IMR-90 (cell line): ENCODE data around the gene ANGEL1. TPM values are rescaled to one million over a fixed set of nuclear protein-coding genes. Genes with fewer than 3 reads are reported as not detected.

Experiments used
- ATAC-seq: fragments of 200-7000 bp; cut with Tn5 transposase; 2 replicates; pipeline ENCODE4 v1.9.1; 2020; ENCODE audit warnings: low read depth, mild to moderate bottlenecking, moderate library complexity
- BruUV-seq: library from RNA; stranded (reverse); fragments of 400-500 nt; replicated peaks from 2 replicates; lab custom pipeline; 2021; lab: Mats Ljungman, UMichigan
- CTCF ChIA-PET: fragments of 300-600 bp; formaldehyde crosslinking; extraction: SDS; loops from one replicate; lab custom pipeline; 2021; ENCODE audit warnings: antibody characterized with exemption; lab: Yijun Ruan, JAX
- POLR2A ChIA-PET: fragments of 300-600 bp; sonication (Branson Sonifier 250); formaldehyde crosslinking; loops from one replicate; lab custom pipeline; 2022; ENCODE audit warnings: antibody characterized with exemption; ENCODE audit not compliant: unreplicated experiment; lab: Charles Lee
- DNase-seq: peaks from one replicate; pipeline ENCODE4 v3.0.0; 2013
- H2AFZ ChIP-seq: replicated peaks from 2 replicates; pipeline ENCODE3; 2013; ENCODE audit warnings: low read length, mild to moderate bottlenecking; ENCODE audit not compliant: poor library complexity
- H2AK5ac ChIP-seq: 2 replicates; pipeline ENCODE4 v1.6.1; 2013; ENCODE audit warnings: low read depth, low read length, inconsistent platforms
- H2AK9ac ChIP-seq: replicated peaks from 2 replicates; pipeline ENCODE3; 2013; ENCODE audit warnings: mild to moderate bottlenecking, low read depth, low read length, moderate library complexity; ENCODE audit not compliant: poor library complexity
- H2BK120ac ChIP-seq: 2 replicates; pipeline ENCODE4 v1.6.1; 2013; ENCODE audit warnings: low read depth, low read length, inconsistent platforms
- H2BK15ac ChIP-seq: 3 replicates; pipeline ENCODE4 v1.6.1; 2013; ENCODE audit warnings: low read depth, low read length, inconsistent platforms
- H2BK20ac ChIP-seq: 2 replicates; pipeline ENCODE4 v1.6.1; 2013; ENCODE audit warnings: low read depth, mild to moderate bottlenecking, inconsistent platforms, low read length, moderate library complexity
- H2BK5ac ChIP-seq: 2 replicates; pipeline ENCODE4 v1.6.1; 2013; ENCODE audit warnings: mild to moderate bottlenecking, low read depth, low read length, inconsistent platforms; ENCODE audit not compliant: poor library complexity, severe bottlenecking
- H3K14ac ChIP-seq: replicated peaks from 2 replicates; pipeline ENCODE4 v1.6.1; 2013; ENCODE audit warnings: low read depth, low read length, inconsistent platforms
- H3K18ac ChIP-seq: 2 replicates; pipeline ENCODE4 v1.6.1; 2013; ENCODE audit warnings: low read depth, low read length, control low read depth
- H3K23ac ChIP-seq: 2 replicates; pipeline ENCODE4 v1.6.1; 2013; ENCODE audit warnings: low read depth, low read length, inconsistent platforms
- H3K27ac ChIP-seq: 2 replicates; pipeline ENCODE4 v1.5.1; 2013; ENCODE audit warnings: mild to moderate bottlenecking, control low read depth, low read length; ENCODE audit not compliant: insufficient read depth
- H3K27me3 ChIP-seq: 2 replicates; pipeline ENCODE4 v1.6.1; 2013; ENCODE audit warnings: low read length; ENCODE audit not compliant: control insufficient read depth, insufficient read depth
- H3K36me3 ChIP-seq: 2 replicates; pipeline ENCODE4 v1.6.1; 2013; ENCODE audit warnings: low read length, mixed read lengths; ENCODE audit not compliant: control insufficient read depth, insufficient read depth
- H3K4ac ChIP-seq: 2 replicates; pipeline ENCODE4 v1.6.1; 2013; ENCODE audit warnings: low read depth, low read length, inconsistent platforms
- H3K4me1 ChIP-seq: 2 replicates; pipeline ENCODE4 v1.6.1; 2013; ENCODE audit warnings: low read length, mixed read lengths; ENCODE audit not compliant: control insufficient read depth, insufficient read depth
- H3K4me2 ChIP-seq: 2 replicates; pipeline ENCODE4 v1.6.1; 2013; ENCODE audit warnings: low read depth, mild to moderate bottlenecking, control low read depth, low read length, moderate library complexity
- H3K4me3 ChIP-seq: 2 replicates; pipeline ENCODE4 v1.5.1; 2013; ENCODE audit warnings: low read depth, mild to moderate bottlenecking, control low read depth, low read length, moderate library complexity; ENCODE audit not compliant: insufficient read depth
- H3K56ac ChIP-seq: 2 replicates; pipeline ENCODE4 v1.6.1; 2013; ENCODE audit warnings: low read length, inconsistent platforms; ENCODE audit not compliant: insufficient read depth; ENCODE audit errors: extremely low read depth
- H3K79me1 ChIP-seq, 2 experiments: 2 replicates each; pipeline ENCODE4 v1.6.1; 2013; ENCODE audit warnings: low read length in 2 of 2, inconsistent platforms in 1 of 2, low read depth in 1 of 2
- H3K9ac ChIP-seq: 2 replicates; pipeline ENCODE4 v1.6.1; 2013; ENCODE audit warnings: low read depth, low read length, control low read depth
- H3K9me1 ChIP-seq: 2 replicates; pipeline ENCODE4 v1.6.1; 2013; ENCODE audit warnings: low read length, inconsistent platforms; ENCODE audit not compliant: insufficient read depth
- H3K9me3 ChIP-seq: 2 replicates; pipeline ENCODE4 v1.6.1; 2013; ENCODE audit warnings: low read length; ENCODE audit not compliant: control insufficient read depth, insufficient read depth
- H4K20me1 ChIP-seq: 2 replicates; pipeline ENCODE4 v1.6.1; 2013; ENCODE audit warnings: low read length, inconsistent platforms; ENCODE audit not compliant: insufficient read depth
- H4K5ac ChIP-seq: 2 replicates; pipeline ENCODE4 v1.6.1; 2013; ENCODE audit warnings: mild to moderate bottlenecking, low read depth, low read length, control low read depth
- H4K8ac ChIP-seq, 2 experiments: 2 replicates each; pipeline ENCODE4 v1.6.1; 2013; ENCODE audit warnings: low read depth in 2 of 2, low read length in 2 of 2, control low read depth in 1 of 2, inconsistent platforms in 1 of 2
- H4K91ac ChIP-seq: 2 replicates; pipeline ENCODE4 v1.6.1; 2013; ENCODE audit warnings: low read depth, low read length, inconsistent platforms; ENCODE audit not compliant: insufficient read depth
- BHLHE40 ChIP-seq: fragments of 150-350 bp; IDR thresholded peaks from 2 replicates; pipeline ENCODE4 v1.6.1; 2016; ENCODE audit warnings: mild to moderate bottlenecking, low read depth, low read length
- CEBPB ChIP-seq: IDR thresholded peaks from 2 replicates; pipeline ENCODE4 v1.6.1; 2012; ENCODE audit warnings: low read depth, low read length, improper control_type of control experiment
- CHD1 ChIP-seq: IDR thresholded peaks from 2 replicates; pipeline ENCODE4 v1.6.1; 2012; ENCODE audit warnings: low read depth, low read length, improper control_type of control experiment
- CTCF ChIP-seq: conservative IDR thresholded peaks from 2 replicates; pipeline ENCODE4 v1.5.1; 2012; ENCODE audit warnings: mild to moderate bottlenecking, low read depth, low read length, improper control_type of control experiment
- FOS ChIP-seq: fragments of 150-350 bp; IDR thresholded peaks from 2 replicates; pipeline ENCODE4 v1.6.1; 2016; ENCODE audit warnings: low read depth, low read length
- MAFK ChIP-seq: IDR thresholded peaks from 2 replicates; pipeline ENCODE4 v1.6.1; 2012; ENCODE audit warnings: low read depth, low read length, improper control_type of control experiment
- MAZ ChIP-seq: IDR thresholded peaks from 2 replicates; pipeline ENCODE4 v1.6.1; 2012; ENCODE audit warnings: low read depth, mild to moderate bottlenecking, low read length, improper control_type of control experiment, moderate library complexity, borderline replicate concordance
- MXI1 ChIP-seq: IDR thresholded peaks from 2 replicates; pipeline ENCODE4 v1.6.1; 2012; ENCODE audit warnings: low read depth, mild to moderate bottlenecking, low read length, moderate library complexity, borderline replicate concordance
- NFE2L2 ChIP-seq: fragments of 150-350 bp; IDR thresholded peaks from 2 replicates; pipeline ENCODE4 v1.6.1; 2016; ENCODE audit warnings: low read depth, mild to moderate bottlenecking, low read length
- POLR2A ChIP-seq: IDR thresholded peaks from 2 replicates; pipeline ENCODE4 v1.6.1; 2012; ENCODE audit warnings: mild to moderate bottlenecking, low read depth, low read length
- RAD21 ChIP-seq: IDR thresholded peaks from 2 replicates; pipeline ENCODE4 v1.6.1; 2012; ENCODE audit warnings: low read length, improper control_type of control experiment
- RCOR1 ChIP-seq: IDR thresholded peaks from 2 replicates; pipeline ENCODE4 v1.6.1; 2012; ENCODE audit warnings: mild to moderate bottlenecking, low read length, improper control_type of control experiment; ENCODE audit not compliant: insufficient replicate concordance
- RFX5 ChIP-seq: IDR thresholded peaks from 2 replicates; pipeline ENCODE4 v1.8.0; 2012; ENCODE audit warnings: low read depth, mild to moderate bottlenecking, low read length, moderate library complexity
- SMC3 ChIP-seq: fragments of 150-350 bp; IDR thresholded peaks from 2 replicates; pipeline ENCODE4 v1.6.1; 2016; ENCODE audit warnings: low read depth, mild to moderate bottlenecking, antibody characterized with exemption, low read length, moderate library complexity
- USF2 ChIP-seq: fragments of 150-350 bp; IDR thresholded peaks from 2 replicates; pipeline ENCODE4 v1.6.1; 2017; ENCODE audit warnings: mild to moderate bottlenecking, antibody characterized with exemption, low read length, low read depth
- WGBS, 2 experiments: methylation state at CpG; one replicate each; pipeline versions ENCODE4 v1.1.5 to v1.1.7; 2013; ENCODE audit warnings: missing lambda C conversion rate in 2 of 2; ENCODE audit not compliant: insufficient read length in 1 of 2; ENCODE audit errors: extremely low coverage in 2 of 2; 5-methylcytosine and 5-hydroxymethylcytosine counted together
- dilution Hi-C: fragments of 300-500 bp; cut with HindIII; formaldehyde crosslinking; loops from one replicate; pipeline ENCODE4 v1.14.3; 2018; ENCODE audit warnings: low sequenced_read_pairs; ENCODE audit not compliant: unreplicated experiment
- in situ Hi-C: fragments of 300-500 bp; cut with MboI; formaldehyde crosslinking; loops from 3 replicates; pipeline ENCODE4 v1.14.3; 2019; ENCODE audit warnings: low sequenced_read_pairs, inconsistent platforms, mixed read lengths
- intact Hi-C: fragments of 100-400 bp; cut with micrococcal nuclease; formaldehyde crosslinking; loops from 2 replicates; pipeline ENCODE4 v1.10.0; 2022
- polyA plus RNA-seq, 3 experiments: library from polyadenylated mRNA; depleted of rRNA; stranded (reverse); fragments of >200 nt; gene quantifications; 2 replicates each; pipeline ENCODE4 v1.2.3, GENCODE V29; 2012; ENCODE audit warnings: low replicate concordance in 1 of 3
- total RNA-seq: library from RNA; depleted of rRNA; stranded (reverse); fragments of >200 nt; gene quantifications from 2 replicates; pipeline ENCODE4 v1.2.3, GENCODE V29; 2012
- TF ChIP-seq, protein P1 (sequence below): fragments of 150-350 bp; IDR thresholded peaks from 2 replicates; pipeline ENCODE4 v1.6.1; 2016; ENCODE audit warnings: low read depth, mild to moderate bottlenecking, low read length, moderate library complexity, borderline replicate concordance

The ANGEL1 gene
- total and polyA plus RNA-seq, 2 of the 4 experiments (the other 2 are of a cell fraction), result 4.1 to 10.0 TPM

- dilution Hi-C loops, result no loop called here
- Histone ChIP-seq H3K14ac (no peak overlapping the region), H3K4me1 (peaks cover 2% of the 10 kb centered on the region; the same call in 1 of the 2 replicates), H3K4me3 (no peak overlapping the region), H2BK20ac (no peak overlapping the region), H3K36me3 (no peaks in the 10 kb centered on the region), H3K79me1 (no peaks in the 10 kb centered on the region), H2BK5ac (no peak overlapping the region), H2AK5ac (no peak overlapping the region), H3K4me2 (no peak overlapping the region), H4K91ac (no peak overlapping the region), H3K4ac (no peak overlapping the region), H2BK15ac (no peak overlapping the region), H3K27ac (no peak overlapping the region), H3K27me3 (no peaks in the 10 kb centered on the region; the same call in 1 of the 2 replicates), H3K9ac (no peak overlapping the region), H4K8ac (no peak overlapping the region), H4K20me1 (no peaks in the 10 kb centered on the region), H2BK120ac (no peak overlapping the region), H3K56ac (no peak overlapping the region), H2AK9ac (no peak overlapping the region), H2AFZ (no peak overlapping the region), H3K9me1 (peaks cover 5% of the 10 kb centered on the region), H4K5ac (no peak overlapping the region), H3K23ac (no peak overlapping the region), H3K18ac (no peak overlapping the region), H3K9me3 (no peaks in the 10 kb centered on the region)
- ChIA-PET POLR2A (no interaction called here), CTCF (no interaction called here)
- in situ Hi-C loops, result no loop called here
- TF ChIP-seq POLR2A (no peak), RFX5 (no peak), RCOR1 (no peak), CEBPB (no peak), CHD1 (no peak), MAFK (no peak), MAZ (no peak), SMC3 (no peak), RAD21 (no peak), FOS (no peak), BHLHE40 (no peak), CTCF (no peak), NFE2L2 (no peak), MXI1 (no peak), USF2 (no peak)
- TF ChIP-seq, protein P1, sequence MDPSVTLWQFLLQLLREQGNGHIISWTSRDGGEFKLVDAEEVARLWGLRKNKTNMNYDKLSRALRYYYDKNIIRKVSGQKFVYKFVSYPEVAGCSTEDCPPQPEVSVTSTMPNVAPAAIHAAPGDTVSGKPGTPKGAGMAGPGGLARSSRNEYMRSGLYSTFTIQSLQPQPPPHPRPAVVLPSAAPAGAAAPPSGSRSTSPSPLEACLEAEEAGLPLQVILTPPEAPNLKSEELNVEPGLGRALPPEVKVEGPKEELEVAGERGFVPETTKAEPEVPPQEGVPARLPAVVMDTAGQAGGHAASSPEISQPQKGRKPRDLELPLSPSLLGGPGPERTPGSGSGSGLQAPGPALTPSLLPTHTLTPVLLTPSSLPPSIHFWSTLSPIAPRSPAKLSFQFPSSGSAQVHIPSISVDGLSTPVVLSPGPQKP, result no peak
- intact Hi-C loops, result no loop called here
- DNase-seq (no peak), ATAC-seq (no peak)
- no TSS peak for BruUV-seq
- WGBS, 2 experiments, result 83% methylated on average over 3 of the region's 9 CpGs; no CpG with 5 or more reads in 1 of the 2 experiments
These were observed 56.9 kb downstream of the ANGEL1 start for GRCh38 chr14:76755610-76756370.
